ENCODE results near the gene UBE2J2.

UBE2J2 gene

DNA sequence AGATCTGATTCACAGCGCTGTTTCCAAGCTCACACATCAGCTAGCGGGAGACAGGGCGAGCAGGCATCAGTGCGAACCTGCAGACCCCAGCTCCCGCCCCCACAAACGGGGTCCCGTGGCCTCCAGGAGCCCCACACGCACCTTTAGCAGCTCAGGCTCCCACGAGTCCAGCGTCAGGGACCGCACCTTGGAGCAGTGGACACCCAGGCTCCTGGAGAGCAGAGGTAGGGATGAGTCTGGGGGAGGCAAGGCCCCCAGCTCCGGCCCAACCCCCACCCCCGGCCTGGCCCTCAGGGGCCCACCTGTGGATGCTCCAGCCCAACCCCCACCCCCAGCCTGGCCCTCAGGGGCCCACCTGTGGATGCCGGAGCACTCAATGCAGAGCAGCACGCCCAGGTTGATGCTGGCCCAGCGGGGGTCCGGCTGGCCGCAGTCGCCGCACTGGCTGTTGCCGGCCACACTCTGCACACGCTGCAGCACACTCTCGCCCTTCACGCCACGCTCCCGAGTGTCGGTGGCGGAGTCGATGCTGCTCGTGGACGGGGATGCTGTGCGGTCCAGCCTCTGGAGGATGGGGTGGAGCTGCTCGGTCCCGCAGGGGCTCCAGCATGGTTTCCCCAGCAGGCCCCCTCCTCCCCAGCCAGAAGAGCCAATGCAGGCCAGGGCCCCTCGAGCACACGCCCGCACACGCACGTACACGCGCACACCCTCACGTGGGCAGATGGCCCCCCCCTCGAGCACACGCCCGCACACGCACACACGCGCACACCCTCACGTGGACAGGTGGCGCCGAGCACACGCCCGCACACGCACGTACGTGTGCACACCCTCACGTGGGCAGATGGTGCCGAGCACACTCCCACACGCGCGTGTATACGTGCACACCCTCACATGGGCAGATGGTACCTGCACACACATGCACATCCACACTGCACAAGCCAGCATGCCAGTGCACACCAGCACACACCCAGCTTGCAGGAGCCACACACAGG is 22.7 kb upstream of the UBE2J2 start:
- no peak for DNase-seq (ENCODE audit: low read depth in 3 of 3, low spot score in 1 of 3)

DNA sequence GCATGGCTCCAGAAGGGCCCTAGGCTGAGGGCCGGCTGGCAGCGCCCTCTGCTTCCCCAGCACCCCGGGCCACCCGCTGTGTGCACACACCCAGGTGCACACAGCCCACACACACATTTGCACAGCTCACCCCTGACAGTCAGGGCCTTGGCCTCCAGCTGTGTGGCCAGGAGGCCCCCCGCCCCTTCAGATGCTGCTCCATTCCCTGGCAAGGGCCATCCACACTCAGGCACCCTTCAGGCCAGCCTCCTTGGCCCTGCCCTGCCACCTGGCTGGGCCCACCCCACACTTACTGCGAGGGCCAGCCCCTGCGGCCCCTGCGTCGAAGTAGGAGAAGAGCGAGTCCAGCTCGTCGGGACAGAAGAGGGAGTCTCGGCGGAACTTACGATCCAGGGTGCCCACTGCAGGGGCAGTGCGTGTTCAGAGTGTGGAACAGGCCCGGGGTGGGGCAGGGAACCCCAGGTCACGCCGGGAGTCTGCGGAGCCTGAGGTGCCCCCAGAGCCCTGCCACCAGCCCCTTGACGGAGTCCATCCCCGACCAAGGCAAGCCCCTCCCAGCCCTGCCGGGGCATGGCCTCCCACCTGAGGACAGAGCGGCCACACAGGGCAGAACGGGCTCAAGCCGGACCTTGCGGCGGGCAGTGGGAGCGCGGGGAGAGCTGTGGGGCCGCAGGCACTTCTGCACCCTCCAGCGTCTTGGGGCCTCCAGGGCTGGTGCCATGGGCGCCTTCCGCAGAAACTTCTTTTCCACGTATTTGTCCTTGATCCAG is 21.7 kb upstream of the UBE2J2 start:
- DNase-seq (ENCODE audit: low read depth in 3 of 3, low spot score in 1 of 3), result no peak

DNA sequence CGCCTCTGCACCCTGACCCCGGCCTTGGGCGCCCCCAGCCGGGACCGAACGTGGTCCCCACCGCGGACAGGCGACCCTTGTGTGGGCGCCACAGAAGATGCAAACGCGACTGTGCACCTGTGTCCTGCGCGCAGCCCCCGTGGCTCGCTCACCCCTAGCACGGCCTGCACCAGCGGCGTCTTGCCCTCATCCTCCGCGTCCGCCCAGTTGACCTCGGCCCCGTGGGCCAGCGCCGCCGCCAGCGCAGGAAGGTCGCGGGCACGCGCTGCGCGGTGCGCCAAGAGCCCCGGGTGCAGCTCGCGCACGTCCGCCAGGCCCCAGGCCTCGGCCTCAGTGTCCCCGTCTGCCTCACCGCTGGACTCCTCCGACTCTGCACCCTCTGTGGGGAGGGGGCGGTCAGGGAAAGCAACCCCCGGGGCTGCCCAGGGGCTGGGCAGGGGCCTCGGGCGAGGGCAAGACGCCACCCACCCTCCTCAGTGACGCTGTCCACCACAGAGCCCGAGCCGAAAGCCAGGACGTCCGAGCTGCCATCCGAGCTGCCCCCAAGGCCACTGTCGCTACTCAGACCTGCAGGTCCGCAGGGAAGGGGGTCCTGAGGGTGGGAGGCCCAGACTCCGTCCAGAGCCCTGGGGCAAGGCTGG is 20.7 kb upstream of the UBE2J2 start:
- no peak for DNase-seq (ENCODE audit: low read depth in 3 of 3, low spot score in 1 of 3)

DNA sequence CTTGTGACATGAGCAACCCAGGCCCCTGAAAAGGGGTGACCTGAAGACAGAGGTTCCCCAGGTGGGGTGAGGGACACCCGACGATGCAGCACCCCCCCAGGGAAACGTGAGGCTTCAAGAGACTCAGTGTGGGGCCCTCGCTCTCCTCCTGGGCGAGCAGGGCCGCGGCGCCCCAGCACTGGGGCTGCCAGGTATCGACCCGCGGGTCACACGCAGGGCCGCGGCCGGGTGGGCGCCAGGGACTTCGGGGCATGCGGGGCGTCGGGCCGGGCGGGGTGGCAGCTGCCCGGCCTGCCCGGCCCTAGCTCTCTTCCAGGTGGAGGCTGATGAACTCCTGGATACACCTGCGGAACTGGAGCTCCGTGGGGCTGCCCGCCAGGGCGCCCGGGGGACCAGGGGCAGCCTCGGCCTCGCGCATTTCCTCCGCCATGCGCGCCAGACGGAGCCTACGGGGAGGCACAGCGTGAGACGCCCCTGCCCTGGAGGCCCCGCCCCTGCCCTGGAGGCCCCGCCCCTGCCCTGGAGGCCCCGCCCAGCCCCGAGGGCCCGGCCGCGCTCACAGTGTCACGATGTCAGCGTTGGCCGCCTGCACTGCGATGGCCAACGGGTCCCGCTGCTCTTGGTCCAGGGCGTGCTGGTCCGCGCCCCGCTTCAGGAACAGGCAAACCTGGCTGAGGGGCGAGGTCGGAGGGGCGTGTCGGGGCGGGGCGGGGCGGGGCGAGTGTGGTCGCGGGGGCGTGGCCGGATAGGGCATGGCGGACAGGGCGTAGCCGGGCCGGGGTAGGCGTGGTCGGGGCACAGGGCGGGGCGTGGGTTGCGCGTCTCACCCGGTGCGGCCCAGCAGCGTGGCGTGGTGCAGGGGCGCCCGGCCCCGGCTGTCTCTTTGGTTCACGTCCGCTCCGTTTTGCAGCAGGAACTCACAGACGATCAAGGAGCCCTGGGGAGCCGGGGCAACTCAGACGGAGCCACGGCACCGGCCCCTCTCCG is 19.9 kb upstream of the UBE2J2 start:
- no peak for DNase-seq (ENCODE audit: low read depth in 3 of 3, low spot score in 1 of 3)

DNA sequence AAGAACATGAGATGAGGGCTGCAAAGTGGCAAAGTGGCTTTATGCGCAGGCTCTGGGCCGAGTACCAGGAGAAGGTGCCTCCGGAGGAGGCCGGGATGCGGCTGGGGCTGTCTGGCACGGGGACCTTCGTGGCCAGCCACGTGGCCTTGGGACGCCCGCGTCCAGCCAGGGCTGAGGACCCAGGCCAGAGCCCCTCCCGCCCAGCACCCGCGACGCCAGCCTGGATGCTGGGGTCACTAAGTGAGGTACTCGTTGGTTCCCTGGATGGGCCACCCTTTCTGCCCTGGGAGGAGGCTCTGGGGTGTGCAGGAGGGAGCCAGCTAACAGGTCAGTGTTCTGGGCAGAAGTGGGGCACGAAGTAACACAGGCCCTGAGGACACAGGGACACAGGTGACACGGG is 19.2 kb upstream of the UBE2J2 start:
- DNase-seq (ENCODE audit: low read depth in 3 of 3, low spot score in 1 of 3), result no peak

DNA sequence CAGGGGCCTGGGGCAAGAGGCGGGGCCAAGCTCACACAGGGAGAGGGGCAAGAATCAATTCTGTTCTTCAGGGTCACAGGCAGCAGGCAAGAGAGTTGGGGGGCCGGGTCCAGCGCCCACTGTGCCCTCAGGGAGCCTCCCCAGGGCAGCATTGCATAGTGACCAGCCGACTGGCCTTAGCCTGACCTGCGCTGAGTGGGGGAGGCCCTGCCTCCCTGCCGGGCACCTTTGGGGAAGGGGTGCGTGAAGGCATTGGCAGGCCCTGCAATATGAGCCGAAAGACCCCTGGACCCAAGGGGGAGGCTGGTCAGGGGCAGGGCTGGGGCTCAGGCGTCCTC is 18.8 kb upstream of the UBE2J2 start:
- no peak for DNase-seq (ENCODE audit: low read depth in 3 of 3, low spot score in 1 of 3)

DNA sequence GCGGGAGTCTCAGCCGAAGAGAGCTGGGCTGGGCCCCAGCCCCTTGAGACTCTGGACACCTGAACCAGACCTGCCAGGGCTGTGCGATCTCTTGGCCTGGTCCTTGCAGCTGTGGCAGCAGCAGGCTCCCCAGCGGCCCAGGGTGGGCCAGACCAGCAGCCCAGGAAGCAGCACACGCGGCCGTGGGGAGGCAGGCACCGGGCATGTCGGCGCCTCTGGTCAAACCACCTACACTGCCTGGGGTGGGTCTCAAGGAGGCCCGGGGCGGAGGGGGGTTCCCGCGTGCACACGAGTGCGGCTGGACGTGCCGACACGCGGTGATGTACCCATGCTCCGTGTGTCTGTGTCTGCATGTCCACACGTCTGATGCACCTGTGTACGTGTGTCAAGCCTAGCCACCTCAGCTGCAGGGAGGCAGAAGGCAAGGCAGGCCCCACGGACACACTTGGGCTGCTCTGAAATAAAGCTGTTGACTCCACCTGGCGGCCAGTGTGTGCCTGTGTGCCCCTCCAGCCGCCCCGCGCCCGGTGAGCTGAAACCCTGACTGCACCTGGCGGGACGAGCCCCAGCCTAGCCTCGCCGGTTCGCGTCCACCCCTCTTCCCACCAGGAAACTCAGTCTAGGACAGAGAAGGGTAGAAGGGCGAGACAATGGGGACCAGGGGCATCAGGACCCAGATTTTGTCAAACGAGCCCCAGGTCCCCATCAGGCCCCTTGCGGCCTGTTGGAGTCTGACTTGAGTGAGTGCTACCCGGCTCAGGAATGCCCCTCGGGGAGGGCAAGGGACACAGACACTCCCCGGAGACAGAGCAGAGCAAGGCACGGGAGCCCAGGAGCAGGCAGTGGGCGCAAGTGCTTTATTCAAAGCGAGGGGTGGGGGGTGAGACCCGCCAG is 18.1 kb upstream of the UBE2J2 start:
- DNase-seq (ENCODE audit: low read depth in 3 of 3, low spot score in 1 of 3), result peak in 2 of 3 donors; percentile 32 to 56

DNA sequence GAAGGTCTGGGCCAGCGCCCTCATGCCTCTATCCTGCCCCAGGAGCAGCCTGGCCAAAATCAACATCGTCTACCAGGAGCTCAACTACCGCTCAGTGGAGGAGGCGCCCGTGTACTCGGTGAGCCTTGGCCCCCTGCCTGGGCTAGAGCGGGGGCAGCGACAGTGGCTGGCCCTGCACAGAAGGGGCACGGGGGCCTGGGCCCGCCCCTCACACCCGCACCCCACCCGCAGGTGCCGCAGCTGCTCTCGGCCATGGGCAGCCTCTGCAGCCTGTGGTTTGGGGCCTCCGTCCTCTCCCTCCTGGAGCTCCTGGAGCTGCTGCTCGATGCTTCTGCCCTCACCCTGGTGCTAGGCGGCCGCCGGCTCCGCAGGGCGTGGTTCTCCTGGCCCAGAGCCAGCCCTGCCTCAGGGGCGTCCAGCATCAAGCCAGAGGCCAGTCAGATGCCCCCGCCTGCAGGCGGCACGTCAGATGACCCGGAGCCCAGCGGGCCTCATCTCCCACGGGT is 17.4 kb upstream of the UBE2J2 start:
- DNase-seq (ENCODE audit: low read depth in 3 of 3, low spot score in 1 of 3), result no peak

DNA sequence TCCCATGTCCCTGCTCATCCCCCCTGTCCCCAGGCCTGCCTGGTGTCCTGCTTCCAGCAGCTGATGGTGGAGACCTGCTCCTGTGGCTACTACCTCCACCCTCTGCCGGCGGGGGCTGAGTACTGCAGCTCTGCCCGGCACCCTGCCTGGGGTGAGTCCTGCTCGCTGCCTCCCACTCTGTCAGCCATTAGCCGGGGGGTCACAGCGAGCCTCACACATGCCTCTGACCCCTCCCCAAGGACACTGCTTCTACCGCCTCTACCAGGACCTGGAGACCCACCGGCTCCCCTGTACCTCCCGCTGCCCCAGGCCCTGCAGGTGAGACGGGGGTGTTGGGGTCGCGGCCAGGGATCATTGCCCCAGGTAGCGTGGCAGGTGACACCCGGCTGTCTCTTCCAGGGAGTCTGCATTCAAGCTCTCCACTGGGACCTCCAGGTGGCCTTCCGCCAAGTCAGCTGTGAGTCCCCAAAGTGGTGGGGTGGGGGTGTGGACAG is 16.6 kb upstream of the UBE2J2 start:
- peak in 1 of 3 donors; percentile 63 for DNase-seq (ENCODE audit: low read depth in 3 of 3, low spot score in 1 of 3)

DNA sequence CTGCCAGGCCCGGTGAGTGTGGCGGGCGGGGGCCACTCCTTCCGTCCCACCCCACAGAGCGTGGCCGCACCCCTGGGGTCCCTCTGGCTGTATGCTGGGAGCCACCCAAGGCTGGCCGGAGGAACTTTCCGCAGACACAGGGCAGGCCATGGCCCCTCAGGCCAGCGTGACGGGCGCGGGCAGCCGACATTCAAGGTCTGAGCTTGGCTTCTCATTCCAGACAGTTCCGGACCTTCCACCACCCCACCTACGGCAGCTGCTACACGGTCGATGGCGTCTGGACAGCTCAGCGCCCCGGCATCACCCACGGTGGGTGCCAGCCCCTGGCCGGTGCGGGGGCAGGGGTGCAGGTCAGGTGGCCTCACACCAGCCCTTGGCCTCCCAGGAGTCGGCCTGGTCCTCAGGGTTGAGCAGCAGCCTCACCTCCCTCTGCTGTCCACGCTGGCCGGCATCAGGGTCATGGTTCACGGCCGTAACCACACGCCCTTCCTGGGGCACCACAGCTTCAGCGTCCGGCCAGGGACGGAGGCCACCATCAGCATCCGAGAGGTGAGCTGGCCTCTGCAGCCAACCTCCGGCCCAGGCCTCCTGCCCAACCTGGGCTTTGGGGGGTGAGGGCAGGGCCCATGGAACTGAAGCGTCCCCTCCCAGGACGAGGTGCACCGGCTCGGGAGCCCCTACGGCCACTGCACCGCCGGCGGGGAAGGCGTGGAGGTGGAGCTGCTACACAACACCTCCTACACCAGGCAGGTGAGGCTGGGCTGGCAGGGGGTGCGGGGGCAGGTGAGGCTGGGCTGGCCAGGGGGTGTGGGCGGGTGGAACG is 13.8 kb upstream of the UBE2J2 start:
- DNase-seq (ENCODE audit: low read depth in 3 of 3, low spot score in 1 of 3), result no peak

DNA sequence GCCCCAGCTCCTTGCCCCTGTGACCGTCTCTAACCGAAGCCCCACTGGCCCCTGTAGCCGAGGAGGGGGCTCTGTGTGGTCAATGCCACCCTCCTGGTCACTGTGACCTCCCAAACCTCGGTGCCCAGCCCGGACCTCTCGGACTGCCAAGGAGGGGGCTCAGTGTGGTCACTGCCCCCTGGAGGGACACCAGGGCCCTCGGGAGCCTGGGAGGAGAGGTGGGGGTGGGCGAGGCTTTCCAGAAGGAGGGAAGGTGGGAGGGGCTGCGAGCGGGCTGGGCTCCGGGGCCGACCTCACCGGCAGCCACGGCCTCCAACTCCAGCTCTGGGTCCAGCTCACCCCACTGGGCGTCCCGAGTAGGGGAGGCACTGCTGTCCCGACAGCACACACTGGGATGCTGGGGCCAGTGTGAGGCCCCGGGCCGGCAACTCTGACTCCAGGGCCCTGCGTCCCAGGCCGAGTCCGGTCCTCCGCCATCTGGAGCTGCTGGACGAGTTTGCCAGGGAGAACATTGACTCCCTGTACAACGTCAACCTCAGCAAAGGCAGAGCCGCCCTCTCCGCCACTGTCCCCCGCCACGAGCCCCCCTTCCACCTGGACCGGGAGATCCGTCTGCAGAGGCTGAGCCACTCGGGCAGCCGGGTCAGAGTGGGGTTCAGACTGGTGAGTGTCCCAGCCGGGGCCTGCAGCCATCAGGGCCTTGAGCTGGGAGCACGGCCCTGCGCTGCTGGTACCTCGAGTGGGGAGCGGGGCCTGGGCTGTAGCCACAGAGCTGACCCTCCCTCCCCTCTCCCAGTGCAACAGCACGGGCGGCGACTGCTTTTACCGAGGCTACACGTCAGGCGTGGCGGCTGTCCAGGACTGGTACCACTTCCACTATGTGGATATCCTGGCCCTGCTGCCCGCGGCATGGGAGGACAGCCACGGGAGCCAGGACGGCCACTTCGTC is 12.9 kb upstream of the UBE2J2 start:
- no peak for DNase-seq (ENCODE audit: low read depth in 3 of 3, low spot score in 1 of 3)

DNA sequence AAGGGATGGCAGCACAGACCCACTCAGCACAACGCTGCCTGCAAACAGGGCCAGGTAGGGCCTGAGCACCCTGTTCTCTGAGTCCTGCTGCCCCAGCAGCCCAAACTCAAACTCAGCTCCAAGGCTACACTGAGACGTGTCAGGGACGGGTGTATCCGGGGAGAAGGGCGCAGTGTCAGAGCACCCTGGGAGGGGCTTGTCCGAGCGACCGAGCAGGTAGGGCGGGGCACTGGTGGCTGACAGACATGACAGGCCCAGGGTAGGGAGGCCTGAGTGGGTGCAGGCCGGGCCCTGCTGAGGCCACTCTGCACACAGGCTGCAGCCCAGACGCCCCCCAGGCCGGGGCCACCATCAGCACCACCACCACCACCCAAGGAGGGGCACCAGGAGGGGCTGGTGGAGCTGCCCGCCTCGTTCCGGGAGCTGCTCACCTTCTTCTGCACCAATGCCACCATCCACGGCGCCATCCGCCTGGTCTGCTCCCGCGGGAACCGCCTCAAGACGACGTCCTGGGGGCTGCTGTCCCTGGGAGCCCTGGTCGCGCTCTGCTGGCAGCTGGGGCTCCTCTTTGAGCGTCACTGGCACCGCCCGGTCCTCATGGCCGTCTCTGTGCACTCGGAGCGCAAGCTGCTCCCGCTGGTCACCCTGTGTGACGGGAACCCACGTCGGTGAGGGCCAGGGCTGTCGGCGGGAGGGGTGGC is 12.1 kb upstream of the UBE2J2 start:
- no peak for DNase-seq (ENCODE audit: low read depth in 3 of 3, low spot score in 1 of 3)

DNA sequence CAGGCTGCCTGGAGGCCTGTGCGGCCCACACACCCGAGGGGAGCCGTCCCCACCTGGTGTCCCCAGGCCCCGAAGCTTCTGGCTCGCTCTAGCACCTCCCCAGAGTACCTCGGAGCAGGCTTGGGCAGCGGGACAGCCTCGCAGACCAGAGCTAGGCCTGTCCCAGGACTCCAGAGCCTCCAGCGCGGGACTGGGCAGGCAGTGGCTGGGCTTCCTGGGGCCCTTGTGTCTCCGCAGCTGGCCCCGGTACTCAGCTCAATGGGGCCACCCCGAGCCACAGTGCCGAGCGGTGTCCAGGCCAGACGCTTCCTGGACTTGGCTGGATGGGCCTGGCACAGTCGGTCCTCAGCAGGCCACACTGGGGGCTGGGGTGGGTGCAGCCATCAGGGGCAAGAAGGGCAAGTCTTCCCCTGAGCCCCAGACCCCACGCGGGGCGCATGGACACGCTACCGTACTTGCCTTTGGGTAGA is 11.5 kb upstream of the UBE2J2 start:
- no peak for DNase-seq (ENCODE audit: low read depth in 3 of 3, low spot score in 1 of 3)

DNA sequence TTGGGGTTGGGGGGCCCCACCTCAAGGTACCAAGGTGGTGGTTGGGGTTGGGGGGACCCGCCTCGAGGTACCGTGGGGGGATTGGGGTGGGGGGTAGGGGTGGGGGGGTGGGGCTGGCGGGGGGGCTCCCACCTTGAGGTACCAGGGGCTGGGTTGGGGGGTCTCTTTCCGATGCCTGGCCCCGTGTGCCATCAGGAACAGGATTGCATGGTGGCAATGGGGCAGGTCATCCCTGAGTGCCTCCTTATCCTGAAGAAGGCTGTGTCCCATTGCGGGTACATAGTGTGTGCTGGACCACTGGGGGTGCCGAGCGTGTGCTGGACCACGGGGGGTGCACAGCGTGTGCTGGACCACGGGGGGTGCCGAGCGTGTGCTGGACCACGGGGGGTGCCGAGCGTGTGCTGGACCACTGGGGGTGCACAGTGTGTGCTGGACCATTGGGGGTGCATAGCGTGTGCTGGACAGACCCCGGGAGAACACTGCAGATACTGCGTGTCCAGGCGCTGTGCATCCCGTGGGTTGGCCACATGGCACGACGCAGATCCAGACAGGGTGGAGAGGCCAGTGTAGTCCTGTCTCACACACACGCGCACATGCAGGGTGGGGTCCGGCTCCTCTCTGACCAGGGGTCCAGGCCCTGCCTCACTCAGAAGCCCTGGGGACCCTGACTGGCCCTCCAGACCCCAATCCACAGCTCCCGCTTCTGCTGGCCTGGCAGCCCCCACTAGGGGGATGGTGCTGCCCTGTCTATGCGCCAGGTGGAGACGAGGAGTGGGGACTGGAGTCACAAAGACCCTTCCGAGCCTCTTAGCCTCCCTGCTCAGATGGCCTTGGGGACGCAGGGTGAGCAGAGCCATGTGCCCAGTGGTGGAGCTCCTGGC is 10.8 kb upstream of the UBE2J2 start:
- no peak for DNase-seq (ENCODE audit: low read depth in 3 of 3, low spot score in 1 of 3)

DNA sequence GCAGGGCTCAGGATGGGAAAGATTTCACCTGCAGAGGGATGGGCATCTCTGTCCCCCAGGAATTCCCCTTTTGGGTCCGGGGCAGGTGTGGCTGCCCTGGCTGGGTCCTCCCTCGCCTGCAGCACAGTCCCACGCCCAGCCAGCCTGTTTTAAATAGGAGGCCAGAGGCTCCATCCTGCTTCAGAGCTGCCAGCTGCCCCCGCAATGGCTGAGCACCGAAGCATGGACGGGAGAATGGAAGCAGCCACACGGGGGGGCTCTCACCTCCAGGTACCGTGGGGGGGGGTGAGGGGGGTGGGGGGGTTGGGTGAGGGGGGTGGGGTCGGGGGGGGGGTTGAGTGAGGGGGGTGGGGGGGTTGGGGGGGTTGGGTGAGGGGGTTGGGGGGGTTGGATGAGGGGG is 10.2 kb upstream of the UBE2J2 start:
- no peak for DNase-seq (ENCODE audit: low read depth in 3 of 3, low spot score in 1 of 3)

DNA sequence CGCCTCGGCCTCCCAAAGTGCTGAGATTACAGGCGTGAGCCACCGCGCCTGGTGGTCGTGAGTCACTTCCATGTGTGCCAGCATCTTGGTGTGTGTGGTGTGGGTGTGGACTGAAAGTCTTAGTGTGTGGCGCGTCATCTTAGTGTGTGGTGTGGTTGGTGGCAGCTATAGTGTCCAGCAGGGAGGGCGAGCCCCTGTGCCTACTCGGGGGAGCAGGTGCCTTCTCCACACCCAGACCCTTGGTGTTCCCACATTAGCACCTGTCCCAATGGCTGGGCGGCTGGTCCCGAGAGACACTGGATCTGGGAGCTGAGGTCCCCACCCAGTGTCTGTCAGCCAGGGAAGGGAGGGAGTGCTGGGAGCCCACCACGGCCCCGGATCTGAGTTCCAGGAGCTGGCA is 9.3 kb upstream of the UBE2J2 start:
- no peak for DNase-seq (ENCODE audit: low read depth in 3 of 3, low spot score in 1 of 3)

Measured in stimulated activated CD4-positive, alpha-beta T cell treated with anti-CD3 and anti-CD28 coated beads, TNF-alpha, amount 100 ng/mL, for 1 hour (primary cell).